AG09319 (cell line): ENCODE results near the gene AHRR.
A peak's percentile ranks its signal among the peaks of the same experiment; 100 is the strongest.
"Not testable (repeated sequence)": the region's sequence is repeated elsewhere in the genome, so short reads cannot be mapped to it uniquely, and the experiment has no call there.

Experiments
- DNase-seq: peaks from one replicate; pipeline ENCODE4 v3.0.0-alpha.2; 2010; ENCODE audit warnings: low read depth; ENCODE audit errors: extremely low read depth
- CTCF ChIP-seq: IDR thresholded peaks from 2 replicates; pipeline ENCODE4 v1.5.1; 2011; ENCODE audit warnings: low read depth, mild to moderate bottlenecking, inconsistent platforms, low read length, moderate library complexity

The AHRR gene

DNA sequence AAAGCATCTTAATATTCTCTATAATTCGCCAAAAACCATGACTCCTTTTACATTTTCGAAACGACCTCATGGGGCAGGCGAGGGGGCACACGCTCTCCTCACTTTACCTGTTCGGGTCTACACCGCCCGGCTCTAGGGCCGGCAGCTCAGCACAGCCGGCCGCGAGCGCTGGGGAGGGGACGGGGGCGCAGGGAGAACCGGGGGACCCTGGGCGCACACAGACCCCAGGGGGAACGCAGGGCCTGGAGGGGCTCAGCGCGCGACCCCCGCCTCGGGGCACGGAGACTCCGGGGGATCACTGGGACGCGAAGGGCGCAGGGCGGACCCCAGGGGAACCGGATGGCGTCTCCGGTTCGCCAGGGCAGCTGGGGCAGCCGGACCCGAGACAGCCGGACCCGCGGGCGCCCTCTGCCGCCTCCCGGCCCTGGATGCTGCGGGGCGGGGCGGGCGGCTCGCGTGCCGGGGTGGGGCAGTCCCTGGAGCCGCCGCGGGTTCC lies at the start of gene AHRR:
AHRR (plus strand) TSS at position 485 of the 496 bp plus-strand sequence. CDS start 22,189 bp downstream, outside the sequence.
- DNase-seq: peak; percentile 44

DNA sequence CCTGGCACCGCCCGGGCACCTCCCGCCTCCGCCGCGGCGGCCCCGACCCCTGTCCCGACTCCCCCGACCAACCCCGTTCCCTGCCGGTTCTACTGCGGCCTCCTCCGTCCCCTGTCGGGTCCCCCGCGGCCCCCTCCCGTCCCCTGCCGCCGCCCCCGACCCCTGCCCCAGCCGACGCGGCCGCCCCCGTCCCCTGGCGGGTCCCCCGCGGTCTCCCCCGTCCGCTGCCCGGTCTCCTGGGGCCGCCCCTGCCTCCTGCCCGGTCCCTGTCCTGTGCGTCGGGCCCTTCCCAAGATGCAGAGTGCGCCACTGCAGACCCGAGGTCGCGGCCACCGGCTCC lies 49.7 kb upstream of the AHRR start:
- DNase-seq: not testable (repeated sequence)

More for the DNA sequence above, at the start of gene AHRR:
- TF ChIP-seq CTCF: peak; percentile 42

DNA sequence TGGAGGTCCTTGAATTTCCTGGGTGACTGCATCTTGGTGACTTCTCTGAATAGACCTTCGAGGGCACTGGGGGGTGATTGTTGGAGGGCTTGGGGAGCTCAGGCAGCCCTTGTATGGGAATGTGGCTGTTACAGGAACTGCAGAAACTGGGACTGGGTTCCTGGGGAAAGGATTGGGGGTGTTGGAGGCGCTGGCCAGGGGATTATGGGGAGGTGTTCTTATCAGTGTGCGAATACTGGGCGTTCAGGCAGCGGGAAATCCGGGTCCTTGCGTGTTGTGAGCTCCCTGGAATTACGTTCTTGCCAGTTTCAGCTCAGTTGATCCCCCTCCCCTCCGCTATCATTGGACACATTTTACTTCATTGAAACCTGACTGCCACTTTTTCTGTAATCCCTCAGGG lies 48.4 kb upstream of the AHRR start:
- not testable (repeated sequence) for DNase-seq

- not testable (repeated sequence) for DNase-seq
Observed at GRCh38 chr5:273491-273890, 48.0 kb upstream of the AHRR start.

DNA sequence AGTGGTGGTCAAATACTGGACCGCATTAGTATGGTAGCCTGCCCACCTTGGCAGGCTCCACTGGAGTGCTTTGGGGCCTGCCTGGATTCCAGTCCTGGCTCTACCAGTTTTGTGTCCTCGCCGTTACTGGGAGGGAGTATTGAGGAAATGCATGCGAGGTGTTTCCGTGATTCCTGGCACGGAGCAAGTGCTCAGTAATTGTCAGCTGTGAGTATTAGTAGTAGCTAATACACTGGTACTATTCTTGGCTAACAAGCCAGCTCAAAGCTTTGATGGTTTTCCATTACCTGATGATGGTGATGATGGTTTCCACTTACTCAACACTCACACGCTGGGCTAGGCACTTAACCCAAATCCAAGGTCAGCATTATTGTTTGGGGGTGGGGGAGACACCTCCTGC lies 47.2 kb upstream of the AHRR start:
- DNase-seq: not testable (repeated sequence)

GRCh38 chr5:278646-279045 lies 42.9 kb upstream of the AHRR start:
- no peak for TF ChIP-seq CTCF
- no peak for DNase-seq

DNA sequence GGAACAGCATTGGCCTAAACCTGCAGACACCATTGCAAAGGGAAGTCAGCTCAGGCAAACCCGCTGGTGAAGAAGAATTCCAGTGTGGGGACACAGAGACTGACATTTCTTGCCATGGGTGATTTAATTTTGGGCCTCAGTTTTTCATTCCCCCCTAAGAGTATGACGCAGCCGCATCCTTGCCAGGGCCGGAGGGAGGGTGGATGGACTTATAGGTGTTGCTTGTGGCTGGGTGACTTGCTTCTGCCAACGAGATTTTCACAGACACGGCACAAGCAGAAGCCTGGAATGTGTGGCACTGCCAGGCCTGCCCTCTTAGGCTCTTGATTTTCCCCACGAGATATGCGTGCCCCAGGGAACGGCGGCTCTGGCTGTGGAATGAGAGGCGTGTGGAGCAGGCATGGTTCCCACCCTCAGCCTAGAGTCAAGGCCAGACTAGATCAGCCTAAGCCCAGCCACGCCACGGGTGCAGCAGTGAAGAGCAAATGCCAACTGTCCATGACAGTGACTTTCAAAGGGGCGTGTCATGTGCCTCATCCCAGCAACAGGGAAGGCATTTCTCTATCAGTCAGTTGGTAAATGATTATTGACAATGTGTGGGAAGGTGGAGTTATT lies 42.4 kb upstream of the AHRR start:
- not testable (repeated sequence) for DNase-seq

GRCh38 chr5:285991-286557 lies 35.4 kb upstream of the AHRR start:
- no peak for DNase-seq
- no peak for TF ChIP-seq CTCF

DNA sequence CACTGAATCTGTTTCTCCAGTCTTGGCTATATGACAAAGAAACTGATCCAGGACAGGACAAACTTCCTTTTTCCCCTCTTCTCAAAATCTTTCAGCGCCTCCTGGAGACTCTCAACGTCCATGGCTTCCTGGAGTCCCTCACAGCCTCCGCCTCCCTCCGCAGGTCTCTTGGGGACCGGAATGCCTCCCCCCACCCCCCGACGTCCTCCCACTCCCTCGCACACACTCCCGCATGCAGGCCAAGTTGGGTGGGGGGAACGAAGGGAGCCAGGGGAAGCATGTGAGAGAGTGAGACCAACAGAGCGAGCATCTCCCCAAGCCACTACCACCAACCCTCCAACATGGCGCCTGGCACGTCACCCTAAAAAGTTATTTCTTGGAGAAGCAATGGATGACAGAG lies 31.3 kb upstream of the AHRR start:
- not testable (repeated sequence) for DNase-seq

- DNase-seq: not testable (repeated sequence)
Observed at GRCh38 chr5:291345-291744, 30.2 kb upstream of the AHRR start.

GRCh38 chr5:294788-295187 lies 26.7 kb upstream of the AHRR start:
- DNase-seq: not testable (repeated sequence)

DNA sequence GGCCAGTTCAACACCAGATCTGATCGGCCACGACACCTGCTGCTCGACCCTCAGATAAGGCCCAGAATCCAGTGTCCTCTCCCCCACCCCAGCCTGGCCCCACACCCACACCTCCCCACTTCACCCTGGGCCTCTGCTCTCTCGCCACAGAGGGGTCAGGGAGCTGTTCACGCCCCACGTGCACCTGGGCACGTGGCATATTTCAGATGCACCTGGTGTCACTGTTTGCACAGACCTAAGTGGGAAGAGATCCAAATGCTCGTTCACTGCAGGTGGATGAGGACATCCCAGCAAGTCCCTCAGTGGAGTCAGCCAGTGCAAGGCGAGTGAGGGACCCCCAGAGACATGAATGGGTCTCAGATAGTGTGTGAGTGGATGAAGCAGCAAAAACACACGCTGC lies 25.3 kb upstream of the AHRR start:
- DNase-seq: not testable (repeated sequence)

GRCh38 chr5:296954-297353 lies 24.6 kb upstream of the AHRR start:
- DNase-seq: peak; percentile 39

- DNase-seq: not testable (repeated sequence)
Observed at GRCh38 chr5:297448-297847, 24.1 kb upstream of the AHRR start.

DNA sequence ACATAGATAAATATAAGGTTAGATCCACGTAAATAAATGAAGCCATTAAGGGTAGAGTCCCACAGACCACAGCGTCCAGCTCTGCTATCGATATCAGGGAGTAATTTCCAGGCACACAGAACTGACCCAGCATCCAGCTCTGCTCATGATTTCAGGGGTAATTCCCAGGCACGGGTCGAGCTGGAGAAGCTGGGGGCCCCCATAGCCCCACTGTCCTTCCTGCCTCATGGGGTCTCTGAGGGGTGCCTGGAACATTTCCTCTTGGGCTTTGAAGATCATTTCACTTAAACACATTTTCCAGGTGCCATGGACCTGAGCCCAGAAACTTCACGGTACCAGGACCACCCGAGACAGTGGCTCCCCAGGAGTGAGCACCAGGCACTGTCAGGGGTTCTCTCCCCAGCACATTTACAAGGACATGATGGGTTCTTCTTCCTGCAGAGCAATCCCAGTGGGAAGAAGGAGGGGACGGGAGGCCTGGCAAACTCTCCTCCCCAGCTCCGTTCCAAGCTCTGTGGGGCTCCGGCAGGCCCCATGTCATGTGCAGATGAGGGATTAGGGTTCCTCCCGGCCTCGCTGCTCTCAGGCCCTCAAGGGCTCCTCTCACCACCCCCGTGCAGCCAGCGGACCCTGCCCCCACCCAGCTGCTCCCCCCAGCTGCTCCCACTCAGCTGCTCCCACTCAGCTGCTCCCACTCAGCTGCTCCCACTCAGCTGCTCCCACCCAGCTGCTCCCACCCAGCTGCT lies 23.4 kb upstream of the AHRR start:
- DNase-seq: not testable (repeated sequence)
